Pancreas (tissue), 10 donors: Measurements from ENCODE around the gene TCF7L1. TPM values are rescaled to one million over a fixed set of nuclear protein-coding genes. Genes with fewer than 3 reads are reported as not detected.

ENCODE experiments used
- ATAC-seq, 4 donors: fragments of 200-7000 bp; cut with Tn5 transposase; one replicate each; pipeline versions ENCODE4 v1.8.0 to v1.9.1; 2020; ENCODE audit warnings: mild to moderate bottlenecking in 4 of 4, moderate library complexity in 4 of 4
- DNase-seq, 6 donors: peaks; one replicate each; pipeline ENCODE4 v3.0.0-alpha.2; 2020
- FAIRE-seq: peaks from 2 replicates; lab custom pipeline; 2012; peaks lifted over from hg19 to GRCh38; lab: Jason Lieb, UNC
- H3K27ac ChIP-seq, 4 donors: fragments of 200-600 bp; sonication (generic); 1 replicate in 3 of 4; 2 replicates in 1 of 4; pipeline versions ENCODE4 v1.5.0 to v1.8.0; 2020
- H3K27me3 ChIP-seq, 4 donors: fragments of 200-600 bp; one replicate each; pipeline ENCODE4 v1.8.0; 2021
- H3K36me3 ChIP-seq, 3 donors: fragments of 200-600 bp; sonication (generic) in 1 of 3; one replicate each; pipeline versions ENCODE4 v1.5.0 to v1.8.0; 2020 to 2021
- H3K4me1 ChIP-seq, 3 donors: fragments of 200-600 bp; one replicate each; pipeline ENCODE4 v1.8.0; 2021
- H3K4me3 ChIP-seq, 4 donors: fragments of 200-600 bp; sonication (generic) in 2 of 4; one replicate each; pipeline versions ENCODE4 v1.5.0 to v1.8.0; 2020 to 2021
- H3K9me3 ChIP-seq, 4 donors: fragments of 200-600 bp; one replicate each; pipeline ENCODE4 v1.8.0; 2021
- WGBS, 2 donors: extraction: QIAGEN DNeasy Blood & Tissue Kit; methylation state at CpG; one replicate each; pipeline ENCODE4 v1.1.7; 2013; 5-methylcytosine and 5-hydroxymethylcytosine counted together
- intact Hi-C, 3 donors: fragments of 100-400 bp; cut with DNase I; formaldehyde crosslinking; loops; one replicate each; pipeline versions ENCODE4 v1.11.1 to v1.14.2; 2022
- polyA plus RNA-seq, 2 donors: library from polyadenylated mRNA; stranded (reverse); fragments of 200-250 nt; gene quantifications; one replicate each; pipeline ENCODE4 v1.2.3, GENCODE V29; 2013
- total RNA-seq, 6 donors: library from RNA; stranded (reverse); fragmentation: NEBNext Ultra II Directional in 4 of 6; extraction: Animal tissue kit (Norgen Biotek cat#: 25700) in 4 of 6; gene quantifications; one replicate each; pipeline versions ENCODE4 v1.2.1 to v1.2.4, GENCODE V29; 2021 to 2023
- TF ChIP-seq, protein P1 (sequence below), 4 donors: fragments of 200-600 bp; sonication (generic) in 3 of 4; IDR thresholded peaks; one replicate each; pipeline versions ENCODE4 v1.5.0 to v1.8.0; 2021; ENCODE audit warnings: antibody characterized with exemption in 4 of 4
- donor health status: healthy with polysubstance abuse.
- donor health status: DM: no; HTN: no; CAD: no; lungs with moderate emphysema.
- donor health status: DM: no; HTN: no; CAD: no.
- donor health status: control.
- donor health status: control.
- donor health status: Bipolar disorder and iron deficiency.
- donor health status: DM: yes; HTN: yes; CAD: no.
- donor health status: DM: no; HTN: no; CAD: no.
- donor health status: DM: no; HTN: no; CAD: no.
- donor health status: DM: yes; HTN: yes; CAD: no.

The TCF7L1 gene
- total and polyA plus RNA-seq, 8 donors = 1.1 to 4.0 (median 1.8) TPM

DNA sequence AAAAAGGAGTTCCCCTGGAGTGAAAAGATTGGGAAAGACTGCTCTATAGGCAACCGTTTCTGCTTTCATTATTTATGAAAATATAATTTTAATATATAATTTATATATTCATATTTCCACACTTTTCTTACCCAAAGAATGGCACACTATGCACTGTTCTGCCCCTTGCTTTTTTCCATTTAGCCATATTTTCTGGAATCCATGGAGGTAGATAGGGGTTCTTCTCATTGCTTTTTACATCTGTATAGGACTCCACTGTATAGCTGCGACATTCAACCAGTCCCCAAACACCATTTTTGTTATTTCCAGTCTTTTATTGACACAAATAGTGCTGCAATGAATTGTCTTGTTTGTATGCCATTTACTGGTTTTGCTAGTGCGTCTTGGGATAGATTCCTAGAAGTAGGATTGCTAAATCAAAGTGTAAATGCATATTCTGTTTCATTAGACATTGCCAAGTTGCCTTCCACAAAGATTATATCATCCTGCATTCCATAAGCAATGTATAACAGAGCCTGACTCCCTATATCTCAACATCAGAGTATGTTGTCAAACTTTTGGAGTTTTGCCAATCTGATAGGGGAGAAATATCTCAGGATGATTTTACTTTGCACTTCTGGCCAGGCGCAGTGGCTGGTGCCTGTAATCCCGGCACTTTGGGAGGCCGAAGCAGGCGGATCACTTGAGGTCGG, 26.6 kb upstream of the TCF7L1 start:
- no peak for FAIRE-seq

DNA sequence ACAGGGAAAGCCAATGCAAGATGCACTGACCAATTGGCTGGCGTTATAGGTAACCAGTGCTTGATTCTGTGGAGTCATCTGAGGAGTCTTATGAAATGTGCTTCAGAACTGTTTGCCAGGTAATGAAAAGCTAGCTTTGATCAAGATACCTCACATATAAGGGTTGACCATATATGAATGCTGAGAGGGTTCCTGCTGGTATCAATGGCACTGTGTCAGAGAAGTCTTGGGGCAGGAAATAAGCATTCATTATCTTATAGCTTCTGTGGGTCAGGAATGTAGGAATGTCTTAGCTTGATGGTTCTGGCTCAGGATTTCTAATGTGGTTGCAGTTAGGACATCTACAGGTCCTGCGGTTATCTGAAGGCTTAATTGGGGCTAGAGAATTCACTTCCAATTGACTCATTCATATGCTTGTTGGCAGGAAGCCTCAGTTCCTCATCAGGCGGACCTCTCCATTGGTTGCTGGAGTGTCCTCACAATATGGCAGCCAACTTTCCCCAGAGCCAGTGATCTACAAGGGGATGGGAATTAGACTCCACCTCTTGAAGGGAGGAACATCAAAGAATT, 22.1 kb upstream of the TCF7L1 start:
- intact Hi-C loops = no loop called here
- FAIRE-seq = no peak
- Histone ChIP-seq H3K9me3 (no peaks in the 10 kb centered on the region), H3K27ac (no peak overlapping the region), H3K4me1 (no peaks in the 10 kb centered on the region), H3K36me3 (no peaks in the 10 kb centered on the region), H3K27me3 (no peaks in the 10 kb centered on the region), H3K4me3 (no peak overlapping the region)
- WGBS, 2 donors = 90 to 94% methylated on average over 3 of the region's 3 CpGs
- TF ChIP-seq, protein P1, sequence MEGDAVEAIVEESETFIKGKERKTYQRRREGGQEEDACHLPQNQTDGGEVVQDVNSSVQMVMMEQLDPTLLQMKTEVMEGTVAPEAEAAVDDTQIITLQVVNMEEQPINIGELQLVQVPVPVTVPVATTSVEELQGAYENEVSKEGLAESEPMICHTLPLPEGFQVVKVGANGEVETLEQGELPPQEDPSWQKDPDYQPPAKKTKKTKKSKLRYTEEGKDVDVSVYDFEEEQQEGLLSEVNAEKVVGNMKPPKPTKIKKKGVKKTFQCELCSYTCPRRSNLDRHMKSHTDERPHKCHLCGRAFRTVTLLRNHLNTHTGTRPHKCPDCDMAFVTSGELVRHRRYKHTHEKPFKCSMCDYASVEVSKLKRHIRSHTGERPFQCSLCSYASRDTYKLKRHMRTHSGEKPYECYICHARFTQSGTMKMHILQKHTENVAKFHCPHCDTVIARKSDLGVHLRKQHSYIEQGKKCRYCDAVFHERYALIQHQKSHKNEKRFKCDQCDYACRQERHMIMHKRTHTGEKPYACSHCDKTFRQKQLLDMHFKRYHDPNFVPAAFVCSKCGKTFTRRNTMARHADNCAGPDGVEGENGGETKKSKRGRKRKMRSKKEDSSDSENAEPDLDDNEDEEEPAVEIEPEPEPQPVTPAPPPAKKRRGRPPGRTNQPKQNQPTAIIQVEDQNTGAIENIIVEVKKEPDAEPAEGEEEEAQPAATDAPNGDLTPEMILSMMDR (IDR thresholded peaks at IDR 0.05) = no peak
- no peak for DNase-seq
- no peak for ATAC-seq

More for the DNA sequence above, 26.6 kb upstream of the TCF7L1 start:
- H3K27me3 ChIP-seq = no peaks in the 10 kb centered on the region
- H3K4me1 ChIP-seq = no peaks in the 10 kb centered on the region
- no peak for DNase-seq
- intact Hi-C loops = no loop called here
- no peaks in the 10 kb centered on the region for H3K9me3 ChIP-seq
- H3K36me3 ChIP-seq = no peaks in the 10 kb centered on the region
- no peak overlapping the region for H3K4me3 ChIP-seq
- ATAC-seq = no peak
- TF ChIP-seq, protein P1 (IDR thresholded peaks at IDR 0.05) = no peak
- WGBS, 2 donors = 51 to 53% methylated on average over 8 of the region's 8 CpGs
- no peak overlapping the region for H3K27ac ChIP-seq

DNA sequence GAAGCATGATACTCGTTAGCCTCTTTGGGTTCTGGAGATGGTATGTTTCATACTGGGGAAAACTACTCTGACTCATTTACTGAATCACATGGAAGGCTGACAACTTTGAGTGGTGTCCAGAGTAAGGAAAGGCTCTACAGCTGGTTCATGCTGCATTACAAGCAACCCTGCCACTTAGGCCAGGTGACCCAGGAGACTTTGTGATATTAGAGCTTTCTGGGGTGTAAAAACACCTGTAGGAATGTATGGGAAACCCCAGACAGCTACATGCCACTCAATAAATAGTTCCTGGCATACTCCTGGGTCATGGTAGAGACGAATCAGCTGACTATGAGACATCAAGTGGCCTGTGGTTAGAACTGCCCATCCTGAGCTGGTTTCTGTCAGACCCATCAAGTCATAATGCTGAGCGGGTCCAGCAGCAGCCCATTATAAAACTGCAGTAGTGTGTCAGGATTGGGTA, 21.3 kb upstream of the TCF7L1 start:
- no peaks in the 10 kb centered on the region for H3K4me1 ChIP-seq
- ATAC-seq (no peak), DNase-seq (no peak), FAIRE-seq (no peak)
- WGBS, 2 donors = 85 to 86% methylated on average over 3 of the region's 3 CpGs
- no peaks in the 10 kb centered on the region for H3K36me3 ChIP-seq
- intact Hi-C loops = no loop called here
- TF ChIP-seq, protein P1 (IDR thresholded peaks at IDR 0.05) = no peak
- no peaks in the 10 kb centered on the region for H3K27me3 ChIP-seq
- no peaks in the 10 kb centered on the region for H3K9me3 ChIP-seq
- no peak overlapping the region for H3K27ac ChIP-seq
- H3K4me3 ChIP-seq = no peak overlapping the region

DNA sequence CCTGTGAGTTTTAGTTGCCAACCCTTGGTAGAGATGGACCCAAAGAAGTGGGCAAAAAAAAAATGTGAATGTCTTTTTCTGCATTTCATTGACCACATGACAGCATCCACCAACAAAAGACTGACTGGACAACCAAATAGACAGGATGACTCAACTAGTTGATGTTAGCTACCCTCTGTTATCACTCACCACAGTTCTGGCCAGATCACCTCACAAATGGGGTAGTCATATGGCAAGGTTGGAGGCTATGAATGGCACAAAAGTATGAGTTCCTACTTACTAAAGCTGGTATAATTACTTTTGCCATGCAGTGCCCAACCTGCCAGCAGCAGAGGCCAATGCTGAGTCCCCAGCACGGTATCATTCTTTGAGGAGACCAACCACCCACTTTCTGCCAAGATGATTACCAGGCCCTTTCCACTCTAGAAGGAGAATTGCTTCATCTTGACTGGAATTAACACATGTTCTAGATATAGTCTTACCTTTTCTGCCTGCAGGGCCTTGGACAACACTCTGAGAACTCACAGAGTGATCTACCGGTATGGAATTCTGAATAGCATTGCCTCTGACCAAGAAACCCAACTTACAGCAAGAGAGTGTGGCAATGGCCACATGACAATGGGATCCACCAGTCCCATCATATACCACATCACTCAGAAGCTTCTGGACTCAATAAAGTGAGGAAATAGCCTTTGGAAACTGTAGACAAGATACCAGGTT, 20.1 kb upstream of the TCF7L1 start:
- no peak for DNase-seq
- no peaks in the 10 kb centered on the region for H3K9me3 ChIP-seq
- TF ChIP-seq, protein P1 (IDR thresholded peaks at IDR 0.05) = no peak
- no peaks in the 10 kb centered on the region for H3K36me3 ChIP-seq
- 17 to 46% methylated on average over 2 of the region's 2 CpGs for WGBS, 2 donors
- H3K27ac ChIP-seq = no peak overlapping the region
- no peak for FAIRE-seq
- intact Hi-C loops = no loop called here
- no peak for ATAC-seq
- H3K27me3 ChIP-seq = no peaks in the 10 kb centered on the region
- H3K4me3 ChIP-seq = no peak overlapping the region
- H3K4me1 ChIP-seq = no peaks in the 10 kb centered on the region
